ENCODE results near the gene TRIM54. TPM values are rescaled to one million over a fixed set of nuclear protein-coding genes. Genes with fewer than 3 reads are reported as not detected.

The TRIM54 gene
- total RNA-seq, 1 donor from 2014 or later: not detected

DNA sequence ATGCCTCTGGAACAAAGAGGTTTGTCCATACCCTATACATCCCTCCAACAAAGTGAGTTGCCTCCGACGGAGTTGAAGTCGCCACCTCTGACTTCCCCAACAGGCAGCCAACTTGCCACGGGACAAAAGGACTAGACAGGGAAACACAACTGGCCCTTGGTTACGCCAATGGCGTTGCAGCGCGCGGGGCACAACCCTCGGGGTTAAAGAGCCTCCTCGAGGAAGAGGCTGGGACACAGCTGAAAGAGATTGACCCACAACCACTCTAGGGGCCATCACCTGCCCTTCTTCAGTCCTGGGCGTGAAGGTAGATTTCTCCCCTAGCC lies 73.8 kb downstream of the TRIM54 start:
- Mint-ChIP-seq H3K36me3 (ENCODE audit: low read depth, unreplicated experiment) (peaks cover 8% of the 10 kb centered on the region), H3K4me3 (ENCODE audit: unreplicated experiment) (peak overlapping the region; percentile 99), H3K27ac (ENCODE audit: unreplicated experiment) (peak overlapping the region; percentile 100), H3K27me3 (ENCODE audit: unreplicated experiment) (peaks cover 16% of the 10 kb centered on the region), H3K4me1 (ENCODE audit: unreplicated experiment) (peaks cover 24% of the 10 kb centered on the region), H3K9me3 (ENCODE audit: unreplicated experiment) (no peaks in the 10 kb centered on the region)
- TF ChIP-seq, protein P1, sequence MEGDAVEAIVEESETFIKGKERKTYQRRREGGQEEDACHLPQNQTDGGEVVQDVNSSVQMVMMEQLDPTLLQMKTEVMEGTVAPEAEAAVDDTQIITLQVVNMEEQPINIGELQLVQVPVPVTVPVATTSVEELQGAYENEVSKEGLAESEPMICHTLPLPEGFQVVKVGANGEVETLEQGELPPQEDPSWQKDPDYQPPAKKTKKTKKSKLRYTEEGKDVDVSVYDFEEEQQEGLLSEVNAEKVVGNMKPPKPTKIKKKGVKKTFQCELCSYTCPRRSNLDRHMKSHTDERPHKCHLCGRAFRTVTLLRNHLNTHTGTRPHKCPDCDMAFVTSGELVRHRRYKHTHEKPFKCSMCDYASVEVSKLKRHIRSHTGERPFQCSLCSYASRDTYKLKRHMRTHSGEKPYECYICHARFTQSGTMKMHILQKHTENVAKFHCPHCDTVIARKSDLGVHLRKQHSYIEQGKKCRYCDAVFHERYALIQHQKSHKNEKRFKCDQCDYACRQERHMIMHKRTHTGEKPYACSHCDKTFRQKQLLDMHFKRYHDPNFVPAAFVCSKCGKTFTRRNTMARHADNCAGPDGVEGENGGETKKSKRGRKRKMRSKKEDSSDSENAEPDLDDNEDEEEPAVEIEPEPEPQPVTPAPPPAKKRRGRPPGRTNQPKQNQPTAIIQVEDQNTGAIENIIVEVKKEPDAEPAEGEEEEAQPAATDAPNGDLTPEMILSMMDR (IDR thresholded peaks at IDR 0.05; ENCODE audit: unreplicated experiment): no peak
- DNase-seq (ENCODE audit: low spot score): peak; percentile 45

DNA sequence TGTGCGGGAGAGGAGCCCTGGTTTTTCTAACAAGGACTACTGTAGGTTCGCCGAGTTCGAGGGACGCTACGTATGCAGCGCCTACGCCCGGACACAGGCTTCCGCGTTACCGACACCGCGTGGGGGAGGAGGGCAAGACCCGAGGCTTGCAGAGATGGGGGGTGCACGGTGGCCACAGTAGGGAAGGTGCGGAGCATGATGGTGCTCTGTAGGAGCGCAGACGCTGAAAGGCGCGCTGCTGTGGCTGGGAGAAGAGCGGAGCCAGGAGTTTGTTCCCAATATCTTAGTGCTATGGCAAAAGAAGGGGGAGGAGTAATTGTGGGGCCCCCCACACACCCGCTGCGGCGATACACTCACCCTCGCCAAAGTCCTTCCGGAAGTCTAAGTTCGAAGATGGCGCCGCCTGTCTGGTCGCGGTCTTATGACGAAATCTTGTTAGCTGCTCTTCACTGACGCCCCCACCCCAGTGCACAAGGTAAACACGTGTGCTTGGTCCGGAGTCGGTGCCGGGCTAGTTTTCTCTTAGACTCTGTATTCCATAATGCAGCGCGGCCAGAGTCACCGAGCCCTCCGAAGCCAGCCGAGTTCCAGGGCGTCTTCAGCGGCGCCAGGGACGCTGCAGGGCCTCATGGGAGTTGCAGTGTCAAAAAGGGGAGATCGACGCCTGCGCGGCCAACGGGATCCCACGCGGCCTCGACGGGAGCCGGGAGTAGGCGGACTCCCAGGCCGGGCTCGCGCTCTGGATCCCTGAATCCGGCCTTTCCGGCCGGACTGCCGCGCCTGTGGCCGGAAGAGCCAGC lies 74.4 kb downstream of the TRIM54 start, which contains the start of gene GTF3C2:
Gene GTF3C2 (minus strand): TSS at position 383 of the 800 bp plus-strand sequence. CDS start 13,210 bp downstream, outside the sequence.
- peaks cover 8% of the 10 kb centered on the region for H3K36me3 Mint-ChIP-seq (ENCODE audit: low read depth, unreplicated experiment)
- H3K4me3 Mint-ChIP-seq (ENCODE audit: unreplicated experiment): peak within 1 kb of the TSS; percentile 99
- DNase-seq (ENCODE audit: low spot score): peak; percentile 92
- peaks cover 24% of the 10 kb centered on the region for H3K4me1 Mint-ChIP-seq (ENCODE audit: unreplicated experiment)
- peak within 1 kb of the TSS; percentile 100 for H3K27ac Mint-ChIP-seq (ENCODE audit: unreplicated experiment)
- TF ChIP-seq, protein P1 (IDR thresholded peaks at IDR 0.05; ENCODE audit: unreplicated experiment): no peak
- H3K27me3 Mint-ChIP-seq (ENCODE audit: unreplicated experiment): peaks cover 16% of the 10 kb centered on the region
- H3K9me3 Mint-ChIP-seq (ENCODE audit: unreplicated experiment): no peaks in the 10 kb centered on the region

Other genes with a start within 250 kb of the TRIM54 start
- gene TMEM214, start 249.5 kb upstream of the TRIM54 start, total RNA-seq (ENCODE audit: unreplicated experiment): 55.3 TPM
- 32.5 TPM for gene AGBL5, start 230.8 kb upstream of the TRIM54 start, total RNA-seq (ENCODE audit: unreplicated experiment)
- 379 TPM for gene OST4, start 210.8 kb upstream of the TRIM54 start, total RNA-seq (ENCODE audit: unreplicated experiment)
- gene EMILIN1, start 203.8 kb upstream of the TRIM54 start, total RNA-seq (ENCODE audit: unreplicated experiment): 2.1 TPM
- 1.4 TPM for gene KHK, start 195.7 kb upstream of the TRIM54 start, total RNA-seq (ENCODE audit: unreplicated experiment)
- gene CGREF1, start 163.3 kb upstream of the TRIM54 start, total RNA-seq (ENCODE audit: unreplicated experiment): not detected
- gene ABHD1, start 158.6 kb upstream of the TRIM54 start, total RNA-seq (ENCODE audit: unreplicated experiment): 0.31 TPM
- 42.9 TPM for gene PREB, start 147.8 kb upstream of the TRIM54 start, total RNA-seq (ENCODE audit: unreplicated experiment)
- gene PRR30, start 143.0 kb upstream of the TRIM54 start, total RNA-seq (ENCODE audit: unreplicated experiment): not detected
- not detected for gene TCF23, start 133.4 kb upstream of the TRIM54 start, total RNA-seq (ENCODE audit: unreplicated experiment)
- 89.9 TPM for gene ATRAID, start 70.4 kb upstream of the TRIM54 start, total RNA-seq (ENCODE audit: unreplicated experiment)
- gene SLC5A6, start 70.2 kb upstream of the TRIM54 start, total RNA-seq (ENCODE audit: unreplicated experiment): 63.0 TPM
- gene CAD, start 65.1 kb upstream of the TRIM54 start, total RNA-seq (ENCODE audit: unreplicated experiment): 49.4 TPM
- not detected for gene SLC30A3, start 19.4 kb upstream of the TRIM54 start, total RNA-seq (ENCODE audit: unreplicated experiment)
- not detected for gene DNAJC5G, start 7.0 kb upstream of the TRIM54 start, total RNA-seq (ENCODE audit: unreplicated experiment)
- gene UCN, start 26.0 kb downstream of the TRIM54 start, total RNA-seq (ENCODE audit: unreplicated experiment): 1.5 TPM
- 55.0 TPM for gene MPV17, start 40.7 kb downstream of the TRIM54 start, total RNA-seq (ENCODE audit: unreplicated experiment)
- gene GTF3C2, start 74.3 kb downstream of the TRIM54 start, total RNA-seq (ENCODE audit: unreplicated experiment): 61.4 TPM
- 48.6 TPM for gene EIF2B4, start 87.9 kb downstream of the TRIM54 start, total RNA-seq (ENCODE audit: unreplicated experiment)
- gene SNX17, start 88.2 kb downstream of the TRIM54 start, total RNA-seq (ENCODE audit: unreplicated experiment): 90.5 TPM
- gene ZNF513, start 98.3 kb downstream of the TRIM54 start, total RNA-seq (ENCODE audit: unreplicated experiment): 20.8 TPM
- 127 TPM for gene PPM1G, start 127.2 kb downstream of the TRIM54 start, total RNA-seq (ENCODE audit: unreplicated experiment)
- gene NRBP1, start 146.2 kb downstream of the TRIM54 start, total RNA-seq (ENCODE audit: unreplicated experiment): 117 TPM
- 4.6 TPM for gene KRTCAP3, start 160.0 kb downstream of the TRIM54 start, total RNA-seq (ENCODE audit: unreplicated experiment)
- 32.2 TPM for gene IFT172, start 207.3 kb downstream of the TRIM54 start, total RNA-seq (ENCODE audit: unreplicated experiment)
- gene FNDC4, start 212.8 kb downstream of the TRIM54 start, total RNA-seq (ENCODE audit: unreplicated experiment): 26.4 TPM
- gene GCKR, start 214.4 kb downstream of the TRIM54 start, total RNA-seq (ENCODE audit: unreplicated experiment): 0.59 TPM